DMS79 (cell line): ENCODE data around the gene ANAPC2.
"Not testable (repeated sequence)": the region's sequence is repeated elsewhere in the genome, so short reads cannot be mapped to it uniquely, and the experiment has no call there.

Experiments used
- DNase-seq: peaks from one replicate; lab custom pipeline; 2025; lab: John Stamatoyannopoulos, UW

Gene ANAPC2

DNA sequence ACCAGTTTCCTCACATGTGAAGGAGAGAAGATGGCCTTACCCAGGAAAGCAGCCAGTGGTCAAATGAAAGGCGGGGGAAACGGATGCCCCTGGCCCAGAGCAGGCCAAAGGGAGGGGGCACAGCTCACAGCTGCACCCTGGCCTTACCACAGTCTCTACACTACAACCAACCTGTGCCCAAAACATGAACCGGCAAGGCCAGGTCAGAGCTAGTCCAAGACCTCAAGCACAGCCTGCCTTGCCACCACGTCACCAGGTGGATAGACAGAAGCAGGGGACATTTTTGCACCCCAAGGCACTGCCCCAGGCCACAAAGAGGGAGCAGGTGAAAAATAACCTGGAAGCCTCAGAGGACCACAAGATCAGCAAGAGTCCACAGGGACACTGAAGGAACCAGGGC is 44.9 kb downstream of the ANAPC2 start:
- no peak for DNase-seq

DNA sequence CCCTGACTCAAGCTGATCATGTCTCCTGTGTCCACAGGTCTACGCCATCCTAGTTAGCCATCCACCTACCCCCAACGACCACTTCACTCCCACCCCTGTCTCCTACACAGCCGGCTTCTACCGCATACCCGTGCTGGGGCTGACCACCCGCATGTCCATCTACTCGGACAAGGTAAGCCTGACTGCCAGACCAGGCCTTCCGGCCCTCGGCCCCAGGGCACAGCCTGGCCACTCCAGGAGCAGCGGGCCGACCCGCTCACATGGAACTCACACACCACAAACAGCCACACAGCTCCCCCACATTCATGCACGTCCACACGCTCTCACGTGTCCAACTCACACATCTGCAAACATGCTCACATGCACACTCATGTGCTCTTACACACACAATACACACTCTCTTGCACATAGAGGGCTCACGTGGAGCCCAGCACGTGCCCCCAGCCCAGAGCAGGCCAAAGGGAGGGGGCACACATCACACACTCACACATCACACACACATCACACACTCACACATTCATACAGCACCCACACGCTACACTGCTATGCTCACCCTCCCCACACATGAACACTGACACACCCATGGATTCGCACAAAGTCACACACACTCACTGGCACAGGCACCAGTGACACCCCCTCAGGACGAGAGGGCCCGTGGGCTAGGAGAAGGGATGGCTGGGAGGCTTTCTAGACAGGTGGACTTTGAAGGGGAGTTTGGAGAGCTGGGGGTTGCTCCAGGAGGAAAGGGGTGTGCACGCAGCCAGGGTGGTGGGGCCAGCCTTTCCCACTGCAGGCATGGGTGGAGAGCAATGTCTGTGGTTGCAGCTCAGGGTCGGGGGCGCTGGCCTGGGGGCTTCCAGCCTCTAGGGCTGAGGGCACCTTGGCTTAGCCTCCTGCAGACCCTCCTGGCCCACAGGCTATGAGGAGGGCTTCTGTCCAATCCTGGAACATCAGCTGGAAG is 46.1 kb downstream of the ANAPC2 start:
- no peak for DNase-seq

DNA sequence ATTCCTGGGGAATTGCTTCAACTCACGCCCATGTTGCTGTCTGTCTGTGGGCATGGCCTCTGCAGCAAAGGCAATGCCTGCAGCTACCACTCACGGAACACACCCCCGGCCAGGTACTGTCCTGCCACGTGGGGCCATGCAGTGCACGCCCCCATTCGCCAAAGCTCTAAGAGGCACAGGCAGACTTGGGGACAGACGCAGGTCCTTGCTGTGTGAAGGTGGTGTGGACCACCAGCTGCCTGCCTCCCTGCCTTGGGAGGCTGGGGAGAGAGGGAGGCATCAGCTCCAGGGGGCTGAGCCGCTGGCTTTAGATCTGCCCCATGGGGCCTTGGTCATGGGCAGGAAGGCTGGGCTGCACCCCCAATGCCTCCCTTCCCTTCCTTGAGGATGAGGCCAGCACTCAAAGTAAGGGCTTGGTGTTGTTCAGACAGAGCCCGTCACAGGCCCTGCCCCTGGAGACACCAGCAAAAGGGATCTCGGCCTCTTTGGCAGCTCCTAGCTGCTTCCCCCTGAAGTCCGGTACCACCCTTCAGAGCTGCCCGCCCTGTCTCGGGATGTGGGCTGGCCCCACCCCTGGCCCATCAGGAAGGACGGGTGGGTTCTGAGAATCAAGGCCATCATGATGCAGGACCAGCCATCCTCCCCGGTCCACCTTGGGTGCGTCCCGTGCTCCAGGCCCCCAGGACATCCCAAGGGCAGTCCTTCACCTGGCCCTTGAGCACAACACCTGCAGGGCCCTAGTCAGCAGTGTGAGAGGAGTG is 47.1 kb downstream of the ANAPC2 start:
- no peak for DNase-seq

GRCh38 chr9:137140151-137141012 is 48.0 kb downstream of the ANAPC2 start:
- no peak for DNase-seq

GRCh38 chr9:137139468-137140150 is 48.8 kb downstream of the ANAPC2 start:
- DNase-seq, result no peak

GRCh38 chr9:137138722-137139467 is 49.5 kb downstream of the ANAPC2 start, which contains the start of gene GRIN1:
TSS of gene GRIN1 (plus strand) at chr9:137139154. CDS start at chr9:137139487, 333 bp downstream.
- DNase-seq, result no peak

DNA sequence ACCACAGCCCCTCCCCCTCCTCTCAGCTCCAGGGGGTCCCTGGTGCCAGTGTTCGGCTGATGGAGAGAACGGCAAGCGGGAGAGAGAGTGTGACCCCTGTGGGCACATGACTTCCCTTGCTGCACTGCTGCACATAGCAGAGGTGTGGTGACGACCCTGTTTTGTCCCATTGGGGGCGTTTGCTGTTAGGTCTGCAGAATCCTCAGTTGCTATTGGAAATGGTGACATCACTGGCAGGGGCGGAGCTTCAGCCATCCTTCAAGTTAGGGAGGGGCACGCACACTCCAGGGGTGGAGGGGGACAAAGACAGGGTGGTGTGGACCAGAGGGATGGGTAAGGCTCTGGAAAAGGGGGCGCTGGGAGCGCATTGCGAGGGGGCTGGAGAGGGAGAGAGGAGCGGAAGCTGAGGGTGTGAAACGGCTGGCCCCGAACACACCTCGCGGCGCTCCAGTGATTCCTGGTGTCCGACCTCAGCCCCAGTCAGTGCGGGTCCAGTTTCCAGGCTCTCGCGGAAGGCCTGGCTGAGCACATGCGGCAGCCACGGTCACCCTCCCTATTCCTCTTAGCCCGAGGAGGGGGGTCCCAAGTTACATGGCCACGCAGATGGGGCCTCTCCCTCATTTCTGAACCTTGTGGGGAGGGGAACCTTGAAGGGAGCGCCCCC is 50.2 kb downstream of the ANAPC2 start:
- peak; percentile 44 for DNase-seq

DNA sequence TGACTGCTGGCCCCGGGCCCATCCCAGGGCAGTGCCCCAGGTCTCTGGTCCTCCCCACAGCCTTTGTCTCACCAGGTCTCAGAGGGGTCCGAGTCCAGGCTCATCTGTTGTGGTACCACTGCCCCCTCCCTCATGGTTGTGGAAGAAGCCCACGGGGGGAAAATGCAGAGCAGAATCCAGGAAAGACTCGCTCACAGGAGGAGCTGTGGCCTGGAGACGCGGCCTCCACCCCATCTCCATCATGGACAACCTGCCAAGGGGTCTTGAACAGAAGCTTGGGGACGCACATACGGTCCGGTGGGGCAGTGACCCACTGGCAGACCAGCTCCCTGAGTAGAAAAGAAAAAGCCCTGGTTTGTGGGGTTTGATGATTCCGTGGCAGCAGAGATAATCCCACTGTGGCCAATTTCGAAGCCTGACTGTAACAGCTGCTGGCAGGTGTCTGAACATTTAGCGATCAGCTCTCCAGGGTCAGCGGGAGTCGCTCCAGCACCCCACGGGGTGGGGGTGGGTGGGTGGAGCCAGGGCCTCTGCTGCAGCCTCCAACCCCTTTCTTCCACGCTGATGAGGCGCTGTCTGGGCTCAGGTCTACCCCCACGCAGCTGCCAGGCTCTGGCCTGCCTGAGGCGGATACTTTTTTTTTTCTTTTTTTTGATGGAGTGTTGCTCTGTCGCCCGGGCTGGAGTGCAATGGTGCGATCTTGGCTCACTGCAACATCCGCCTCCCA is 51.3 kb downstream of the ANAPC2 start:
- no peak for DNase-seq

DNA sequence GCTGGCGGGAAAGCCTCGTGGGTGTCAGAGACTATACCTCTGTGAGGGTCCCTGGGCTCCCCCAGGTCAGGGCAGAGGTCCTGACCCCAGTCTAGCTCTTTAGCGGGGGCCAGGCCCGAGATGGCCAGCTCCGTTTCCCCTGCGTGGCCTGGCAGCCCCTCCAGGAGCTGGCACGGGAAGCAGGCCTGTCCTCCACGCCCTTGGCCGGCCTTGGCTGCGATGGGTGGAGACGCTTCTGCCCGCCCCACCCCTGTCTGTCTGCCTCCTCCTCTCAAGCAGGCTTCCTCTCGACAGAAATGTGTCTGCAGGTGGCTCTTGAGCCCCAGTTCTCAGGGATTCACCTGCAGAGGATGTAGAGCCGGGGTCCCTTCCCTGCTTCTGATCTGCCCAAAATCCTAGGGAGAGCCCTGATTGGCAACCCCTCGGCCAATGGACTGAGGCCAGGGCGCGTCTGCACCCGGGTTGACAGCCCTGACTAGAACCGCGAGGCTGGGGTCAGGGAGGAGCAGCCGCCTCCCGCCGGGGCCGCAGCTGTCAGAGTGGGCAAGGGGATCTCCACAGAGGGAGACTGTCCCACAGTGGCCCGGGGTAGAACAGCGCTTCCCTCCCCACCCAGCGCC is 52.0 kb downstream of the ANAPC2 start:
- no peak for DNase-seq

GRCh38 chr9:137135154-137135553 is 53.2 kb downstream of the ANAPC2 start:
- DNase-seq, result not testable (repeated sequence)

GRCh38 chr9:137134191-137134590 is 54.2 kb downstream of the ANAPC2 start:
- DNase-seq, result no peak

DNA sequence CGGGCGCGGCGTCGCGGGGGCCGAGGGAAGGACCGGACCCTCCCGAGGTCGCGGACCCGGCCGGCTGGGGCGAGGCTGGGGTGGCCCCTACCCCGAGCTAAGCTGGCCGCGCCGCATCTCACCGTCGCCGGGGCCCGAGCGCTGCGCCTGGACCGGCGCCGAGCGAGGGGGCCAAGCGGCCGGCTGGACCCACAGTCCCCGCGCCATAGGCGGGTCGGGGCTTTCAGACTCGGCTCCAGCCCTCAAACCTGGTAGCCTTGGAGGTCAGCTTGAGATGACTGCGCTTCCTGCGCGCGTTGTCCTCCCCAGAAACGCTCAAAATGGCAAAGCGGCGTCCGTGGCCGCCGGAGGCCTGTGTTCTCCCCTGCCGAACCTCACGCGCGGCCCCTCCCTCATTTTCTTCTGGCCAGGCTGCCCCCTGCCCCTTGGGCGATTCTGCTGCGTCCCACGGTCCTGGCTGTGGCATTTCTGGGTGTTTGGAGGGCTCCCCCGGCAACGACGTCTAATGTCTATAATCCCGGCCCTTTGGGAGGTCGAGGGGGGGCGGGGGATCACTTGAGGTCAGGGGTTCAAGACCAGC is 58.1 kb downstream of the ANAPC2 start:
- no peak for DNase-seq

GRCh38 chr9:137129456-137130175 is 58.7 kb downstream of the ANAPC2 start:
- peak; percentile 67 for DNase-seq

DNA sequence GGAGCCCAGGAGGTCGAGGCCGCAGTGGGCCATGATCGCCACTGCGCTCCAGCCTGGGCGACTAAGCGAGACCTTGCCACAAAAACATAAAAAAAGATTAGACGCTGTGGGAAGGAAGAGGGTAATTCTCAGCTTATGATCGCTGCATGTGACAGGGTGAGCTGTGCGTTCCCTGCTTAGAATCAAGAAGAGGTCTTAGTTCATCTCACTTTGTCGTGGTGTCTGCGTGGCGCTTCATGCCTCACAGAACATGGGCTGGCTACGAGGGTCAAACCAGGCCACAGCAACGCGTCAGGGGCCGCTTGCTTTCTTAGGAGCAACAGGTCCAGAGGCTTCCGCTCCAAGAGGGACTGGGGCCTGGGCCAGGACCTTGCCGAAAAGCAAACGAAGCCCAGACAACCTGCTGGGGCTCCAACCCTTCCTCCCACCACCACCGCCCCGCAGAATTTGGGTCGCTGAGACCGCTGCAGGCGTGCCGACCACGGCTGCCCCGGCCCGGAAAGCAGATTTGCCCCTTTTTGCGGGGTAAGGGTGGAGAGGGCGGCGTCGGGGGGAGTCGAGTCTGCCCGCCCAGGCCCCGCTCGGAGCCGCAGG is 59.4 kb downstream of the ANAPC2 start:
- no peak for DNase-seq

DNA sequence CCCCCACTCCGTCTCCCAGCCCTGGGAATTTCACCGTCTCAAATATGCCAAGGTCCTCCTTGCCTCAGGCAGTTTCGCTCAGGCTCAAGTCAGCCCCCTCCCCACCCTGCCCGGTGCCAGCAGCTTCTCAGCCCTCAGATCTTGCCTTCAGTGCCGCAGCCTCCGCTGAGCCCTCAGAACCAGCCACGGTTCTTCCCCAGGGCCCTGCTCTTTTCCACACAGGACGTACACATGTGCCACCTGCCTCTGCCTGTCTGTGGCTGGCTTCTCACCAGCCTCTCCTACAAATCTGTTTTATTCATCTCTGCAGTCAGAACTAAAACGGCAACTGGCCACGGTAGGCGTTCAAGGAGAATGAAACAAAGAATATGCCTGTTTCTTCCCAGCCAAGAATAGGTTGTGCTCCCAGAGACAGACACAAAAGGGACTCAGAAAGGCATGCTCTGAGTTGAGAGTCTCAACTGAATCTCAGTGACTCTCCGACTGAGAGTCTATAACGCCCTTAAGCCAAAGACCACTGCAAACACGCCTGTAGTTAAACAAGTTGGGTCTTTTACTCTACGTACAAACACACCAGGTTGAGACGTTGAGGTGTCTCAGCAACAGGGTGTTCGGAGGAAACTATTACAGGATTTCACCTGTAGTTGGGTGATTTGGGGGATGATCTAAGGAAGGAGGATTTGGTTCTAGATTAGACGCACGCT is 60.0 kb downstream of the ANAPC2 start:
- no peak for DNase-seq

- DNase-seq, result peak; percentile 71
Measured at GRCh38 chr9:137127301-137128157, 60.8 kb downstream of the ANAPC2 start.
